Astrocyte (in vitro differentiated cells and primary cell): ENCODE data around the gene FUBP3. TPM values are rescaled to one million over a fixed set of nuclear protein-coding genes. Genes with fewer than 3 reads are reported as not detected.

Source experiments
- DNase-seq: peaks from one replicate; pipeline ENCODE4 v3.0.0-alpha.2; 2010; ENCODE audit warnings: low read depth
- FAIRE-seq: peaks from 2 replicates; lab custom pipeline; 2011; peaks lifted over from hg19 to GRCh38; lab: Jason Lieb, UNC
- H2AFZ ChIP-seq: 2 replicates; pipeline ENCODE4 v1.6.0; 2012; ENCODE audit warnings: low read depth, low read length, inconsistent platforms
- H3K27ac ChIP-seq: 2 replicates; pipeline ENCODE4 v1.5.1; 2011; ENCODE audit warnings: low read depth, low read length, inconsistent platforms
- H3K27me3 ChIP-seq: 2 replicates; pipeline ENCODE4 v1.6.0; 2011; ENCODE audit warnings: low read length, inconsistent platforms; ENCODE audit not compliant: insufficient read depth
- H3K36me3 ChIP-seq: 2 replicates; pipeline ENCODE4 v1.5.1; 2011; ENCODE audit warnings: low read length, inconsistent platforms; ENCODE audit not compliant: insufficient read depth
- H3K4me1 ChIP-seq: 2 replicates; pipeline ENCODE4 v1.5.1; 2011; ENCODE audit warnings: low read length, inconsistent platforms; ENCODE audit not compliant: insufficient read depth
- H3K4me2 ChIP-seq: 2 replicates; pipeline ENCODE4 v1.6.0; 2012; ENCODE audit warnings: low read length, inconsistent platforms
- H3K4me3 ChIP-seq: 2 replicates; pipeline ENCODE4 v1.5.1; 2011; ENCODE audit warnings: low read depth, mild to moderate bottlenecking, low read length, inconsistent platforms; ENCODE audit not compliant: insufficient read depth
- H3K79me2 ChIP-seq: 2 replicates; pipeline ENCODE4 v1.6.0; 2012; ENCODE audit warnings: mild to moderate bottlenecking, low read length, inconsistent platforms; ENCODE audit not compliant: insufficient read depth
- H3K9ac ChIP-seq: 2 replicates; pipeline ENCODE4 v1.6.0; 2012; ENCODE audit warnings: mild to moderate bottlenecking, low read length, inconsistent platforms
- H3K9me3 ChIP-seq: 2 replicates; pipeline ENCODE4 v1.5.1; 2012; ENCODE audit warnings: low read depth, mild to moderate bottlenecking, low read length, inconsistent platforms; ENCODE audit not compliant: insufficient read depth
- H4K20me1 ChIP-seq: 2 replicates; pipeline ENCODE4 v1.6.0; 2012; ENCODE audit warnings: low read length, inconsistent platforms; ENCODE audit not compliant: insufficient read depth
- H3K27ac Mint-ChIP-seq: one replicate; pipeline ENCODE4 v1.8.0; 2021; ENCODE audit warnings: mild to moderate bottlenecking, mixed read lengths; ENCODE audit not compliant: unreplicated experiment
- H3K27me3 Mint-ChIP-seq: one replicate; pipeline ENCODE4 v1.8.0; 2021; ENCODE audit warnings: low read depth, mixed read lengths; ENCODE audit not compliant: unreplicated experiment
- H3K36me3 Mint-ChIP-seq: one replicate; pipeline ENCODE4 v1.8.0; 2021; ENCODE audit warnings: low read depth, mixed read lengths; ENCODE audit not compliant: unreplicated experiment
- H3K4me1 Mint-ChIP-seq: one replicate; pipeline ENCODE4 v1.8.0; 2021; ENCODE audit warnings: low read depth, mixed read lengths; ENCODE audit not compliant: unreplicated experiment
- H3K4me3 Mint-ChIP-seq: one replicate; pipeline ENCODE4 v1.8.0; 2021; ENCODE audit warnings: mild to moderate bottlenecking, moderate library complexity, mixed read lengths; ENCODE audit not compliant: unreplicated experiment
- H3K9me3 Mint-ChIP-seq: one replicate; pipeline ENCODE4 v1.8.0; 2021; ENCODE audit warnings: mild to moderate bottlenecking, mixed read lengths; ENCODE audit not compliant: unreplicated experiment
- CTCF ChIP-seq: IDR thresholded peaks from 2 replicates; pipeline ENCODE4 v1.5.1; 2011; ENCODE audit warnings: low read depth, mild to moderate bottlenecking, inconsistent platforms, low read length, moderate library complexity; ENCODE audit not compliant: insufficient read depth
- EZH2 ChIP-seq: IDR thresholded peaks from 2 replicates; pipeline ENCODE4 v1.6.1; 2012; ENCODE audit warnings: mild to moderate bottlenecking, low read length, inconsistent platforms; ENCODE audit not compliant: insufficient read depth
- total RNA-seq: library from RNA; stranded (reverse); gene quantifications from 2 replicates; pipeline ENCODE4 v1.2.1, GENCODE V29; 2021

FUBP3 gene
- total RNA-seq, 1 donor from 2014 or later = 64.6 TPM

GRCh38 chr9:130554606-130555005 is 24.8 kb upstream of the FUBP3 start:
- Histone ChIP-seq H3K79me2 (no peaks in the 10 kb centered on the region), H3K27me3 (no peaks in the 10 kb centered on the region), H4K20me1 (no peaks in the 10 kb centered on the region), H3K36me3 (no peaks in the 10 kb centered on the region), H3K9me3 (no peaks in the 10 kb centered on the region), H3K9ac (no peak overlapping the region), H3K4me3 (no peak overlapping the region), H3K4me2 (no peak overlapping the region), H2AFZ (no peak overlapping the region), H3K27ac (no peak overlapping the region), H3K4me1 (no peaks in the 10 kb centered on the region)
- no peak for FAIRE-seq
- Mint-ChIP-seq H3K4me1 (peaks cover 4% of the 10 kb centered on the region), H3K9me3 (peaks cover 4% of the 10 kb centered on the region), H3K36me3 (no peaks in the 10 kb centered on the region), H3K27ac (no peak overlapping the region), H3K4me3 (no peak overlapping the region), H3K27me3 (peaks cover 7% of the 10 kb centered on the region)
- DNase-seq = no peak
- TF ChIP-seq CTCF (no peak), EZH2 (no peak)

GRCh38 chr9:130555061-130555460 is 24.3 kb upstream of the FUBP3 start:
- H3K27me3 Mint-ChIP-seq = peaks cover 7% of the 10 kb centered on the region

More at GRCh38 chr9:130555061-130555460, 24.3 kb upstream of the FUBP3 start:
- peaks cover 4% of the 10 kb centered on the region for H3K4me1 Mint-ChIP-seq
- FAIRE-seq (no peak), DNase-seq (no peak)
- no peaks in the 10 kb centered on the region for H3K9me3 ChIP-seq
- no peaks in the 10 kb centered on the region for H3K27me3 ChIP-seq
- H3K36me3 ChIP-seq = no peaks in the 10 kb centered on the region
- H3K9ac ChIP-seq = no peak overlapping the region
- no peak overlapping the region for H3K27ac ChIP-seq
- H3K9me3 Mint-ChIP-seq = peaks cover 3% of the 10 kb centered on the region
- no peak overlapping the region for H3K27ac Mint-ChIP-seq
- H2AFZ ChIP-seq = no peak overlapping the region
- no peaks in the 10 kb centered on the region for H3K79me2 ChIP-seq
- H3K4me3 ChIP-seq = no peak overlapping the region
- H3K4me2 ChIP-seq = no peak overlapping the region
- H3K36me3 Mint-ChIP-seq = no peaks in the 10 kb centered on the region
- no peaks in the 10 kb centered on the region for H4K20me1 ChIP-seq
- H3K4me3 Mint-ChIP-seq = no peak overlapping the region
- no peak for TF ChIP-seq EZH2
- TF ChIP-seq CTCF = no peak
- H3K4me1 ChIP-seq = no peaks in the 10 kb centered on the region
